ENCODE data around the gene PAPOLA.
A peak's percentile ranks its signal among the peaks of the same experiment; 100 is the strongest.

The PAPOLA gene

DNA sequence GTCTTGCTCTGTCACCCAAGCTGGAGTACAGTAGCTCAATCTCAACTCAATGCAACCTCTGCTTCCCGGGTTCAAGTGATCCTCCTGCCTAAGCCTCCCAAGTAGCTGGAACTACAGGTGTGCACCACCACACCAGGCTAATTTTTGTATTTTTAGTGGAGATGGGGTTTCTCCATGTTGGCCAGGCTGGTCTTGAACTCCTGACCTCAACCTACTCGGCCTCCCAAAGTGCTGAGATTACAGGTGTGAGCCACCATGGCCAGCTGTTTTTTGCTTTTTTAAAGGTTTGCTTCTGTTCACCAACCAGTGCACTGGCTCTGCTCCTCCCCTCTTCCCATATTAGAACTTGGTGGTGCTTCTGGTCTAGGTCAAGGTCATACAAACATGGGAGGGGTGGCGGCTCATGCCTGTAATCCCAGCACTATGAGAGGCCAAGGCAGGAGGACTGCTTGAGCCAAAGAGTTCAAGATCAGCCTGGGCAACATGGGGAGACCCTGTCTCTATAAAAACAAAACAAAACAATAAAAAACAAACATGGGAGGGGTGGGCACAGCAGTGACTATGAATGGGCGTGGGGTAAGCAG is 20.4 kb upstream of the PAPOLA start:
- Histone ChIP-seq H3K9me3 (ENCODE audit: control insufficient read depth, insufficient read depth, low read length) (no peaks in the 10 kb centered on the region), H3K27me3 (ENCODE audit: control insufficient read depth, insufficient read depth, low read length) (no peaks in the 10 kb centered on the region), H3K36me3 (ENCODE audit: control insufficient read depth, insufficient read depth, low read length) (no peaks in the 10 kb centered on the region), H3K4me1 (ENCODE audit: control insufficient read depth, insufficient read depth, low read length) (no peaks in the 10 kb centered on the region), H3K4me3 (ENCODE audit: low read depth, low read length) (no peak overlapping the region), H3K9ac (ENCODE audit: low read depth, low read length) (no peak overlapping the region)

DNA sequence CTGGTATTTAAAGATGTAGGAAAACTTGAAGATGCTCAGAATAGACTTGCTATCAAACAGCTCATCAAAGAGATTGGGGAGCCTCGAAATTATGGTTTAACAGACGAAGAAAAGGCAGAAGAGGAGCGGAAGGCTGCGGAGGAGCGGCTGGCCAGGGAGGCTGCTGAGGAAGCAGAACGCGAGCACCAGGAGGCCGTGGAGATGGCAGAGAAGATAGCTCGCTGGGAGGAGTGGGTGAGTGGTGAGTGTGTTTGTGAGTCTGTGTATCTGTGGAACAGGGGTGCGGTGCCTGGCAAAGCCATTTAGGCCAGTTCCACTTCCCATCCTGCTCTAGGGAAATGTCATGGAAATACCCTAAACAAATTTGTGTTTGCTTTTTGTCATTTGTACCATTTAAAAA is 19.2 kb upstream of the PAPOLA start:
- H3K27me3 ChIP-seq (ENCODE audit: control insufficient read depth, insufficient read depth, low read length), result no peaks in the 10 kb centered on the region
- no peak overlapping the region for H3K4me3 ChIP-seq (ENCODE audit: low read depth, low read length)
- H3K9me3 ChIP-seq (ENCODE audit: control insufficient read depth, insufficient read depth, low read length), result no peaks in the 10 kb centered on the region
- H3K4me1 ChIP-seq (ENCODE audit: control insufficient read depth, insufficient read depth, low read length), result no peaks in the 10 kb centered on the region
- H3K9ac ChIP-seq (ENCODE audit: low read depth, low read length), result no peak overlapping the region
- no peaks in the 10 kb centered on the region for H3K36me3 ChIP-seq (ENCODE audit: control insufficient read depth, insufficient read depth, low read length)

GRCh38 chr14:96484399-96484798 is 17.8 kb upstream of the PAPOLA start:
- no peaks in the 10 kb centered on the region for H3K36me3 ChIP-seq (ENCODE audit: control insufficient read depth, insufficient read depth, low read length)
- H3K4me1 ChIP-seq (ENCODE audit: control insufficient read depth, insufficient read depth, low read length), result no peaks in the 10 kb centered on the region
- no peak overlapping the region for H3K9ac ChIP-seq (ENCODE audit: low read depth, low read length)
- no peak overlapping the region for H3K4me3 ChIP-seq (ENCODE audit: low read depth, low read length)
- H3K27me3 ChIP-seq (ENCODE audit: control insufficient read depth, insufficient read depth, low read length), result no peaks in the 10 kb centered on the region
- no peaks in the 10 kb centered on the region for H3K9me3 ChIP-seq (ENCODE audit: control insufficient read depth, insufficient read depth, low read length)

DNA sequence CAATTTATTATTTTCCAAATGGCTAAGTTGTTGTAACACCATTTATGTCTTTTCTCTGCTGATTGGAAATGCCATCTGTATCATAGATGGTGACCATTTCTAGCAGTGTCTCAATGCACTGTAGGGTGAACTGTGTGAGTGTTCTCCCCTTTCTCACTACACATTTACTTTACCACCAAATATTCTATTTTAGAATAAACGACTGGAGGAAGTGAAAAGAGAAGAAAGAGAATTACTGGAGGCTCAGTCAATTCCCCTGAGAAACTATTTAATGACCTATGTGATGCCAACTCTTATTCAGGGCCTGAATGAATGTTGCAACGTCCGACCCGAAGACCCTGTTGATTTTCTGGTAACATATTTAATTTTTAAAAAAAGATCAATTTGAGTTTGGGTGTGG is 15.5 kb upstream of the PAPOLA start:
- Histone ChIP-seq H3K4me1 (ENCODE audit: control insufficient read depth, insufficient read depth, low read length) (no peaks in the 10 kb centered on the region), H3K27me3 (ENCODE audit: control insufficient read depth, insufficient read depth, low read length) (no peaks in the 10 kb centered on the region), H3K9ac (ENCODE audit: low read depth, low read length) (no peak overlapping the region), H3K9me3 (ENCODE audit: control insufficient read depth, insufficient read depth, low read length) (no peaks in the 10 kb centered on the region), H3K36me3 (ENCODE audit: control insufficient read depth, insufficient read depth, low read length) (no peaks in the 10 kb centered on the region), H3K4me3 (ENCODE audit: low read depth, low read length) (no peak overlapping the region)

DNA sequence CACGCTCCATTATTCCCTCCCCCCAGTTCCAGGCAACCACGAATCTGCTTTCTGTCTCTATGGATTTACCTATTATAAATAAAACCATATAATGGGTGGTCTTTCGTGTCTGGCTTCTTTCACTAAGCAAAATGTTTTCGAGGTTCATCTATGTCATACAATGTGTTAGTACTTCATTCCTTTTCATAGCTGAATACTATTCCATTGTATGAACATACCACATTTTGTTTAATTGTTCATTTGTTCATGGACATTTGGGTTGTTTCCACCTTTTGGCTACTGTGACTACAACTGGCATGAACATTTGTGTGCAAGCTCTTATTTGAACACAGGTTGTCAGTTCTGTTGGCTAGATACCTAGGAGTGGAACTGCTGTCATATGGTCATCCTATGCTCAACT is 12.9 kb upstream of the PAPOLA start:
- no peak overlapping the region for H3K4me3 ChIP-seq (ENCODE audit: low read depth, low read length)

GRCh38 chr14:96493178-96493577 is 9.0 kb upstream of the PAPOLA start:
- Histone ChIP-seq H3K4me1 (ENCODE audit: control insufficient read depth, insufficient read depth, low read length) (no peaks in the 10 kb centered on the region), H3K9ac (ENCODE audit: low read depth, low read length) (no peak overlapping the region), H3K9me3 (ENCODE audit: control insufficient read depth, insufficient read depth, low read length) (no peaks in the 10 kb centered on the region), H3K4me3 (ENCODE audit: low read depth, low read length) (no peak overlapping the region), H3K27me3 (ENCODE audit: control insufficient read depth, insufficient read depth, low read length) (no peaks in the 10 kb centered on the region), H3K36me3 (ENCODE audit: control insufficient read depth, insufficient read depth, low read length) (no peaks in the 10 kb centered on the region)

More for the DNA sequence above, 12.9 kb upstream of the PAPOLA start:
- H3K9ac ChIP-seq (ENCODE audit: low read depth, low read length), result no peak overlapping the region
- no peaks in the 10 kb centered on the region for H3K36me3 ChIP-seq (ENCODE audit: control insufficient read depth, insufficient read depth, low read length)
- no peaks in the 10 kb centered on the region for H3K9me3 ChIP-seq (ENCODE audit: control insufficient read depth, insufficient read depth, low read length)
- no peaks in the 10 kb centered on the region for H3K27me3 ChIP-seq (ENCODE audit: control insufficient read depth, insufficient read depth, low read length)
- no peaks in the 10 kb centered on the region for H3K4me1 ChIP-seq (ENCODE audit: control insufficient read depth, insufficient read depth, low read length)

GRCh38 chr14:96494331-96494730 is 7.9 kb upstream of the PAPOLA start:
- H3K4me3 ChIP-seq (ENCODE audit: low read depth, low read length), result no peak overlapping the region
- no peaks in the 10 kb centered on the region for H3K4me1 ChIP-seq (ENCODE audit: control insufficient read depth, insufficient read depth, low read length)
- no peak overlapping the region for H3K9ac ChIP-seq (ENCODE audit: low read depth, low read length)
- no peaks in the 10 kb centered on the region for H3K9me3 ChIP-seq (ENCODE audit: control insufficient read depth, insufficient read depth, low read length)
- no peaks in the 10 kb centered on the region for H3K27me3 ChIP-seq (ENCODE audit: control insufficient read depth, insufficient read depth, low read length)
- H3K36me3 ChIP-seq (ENCODE audit: control insufficient read depth, insufficient read depth, low read length), result no peaks in the 10 kb centered on the region

GRCh38 chr14:96497087-96497486 is 5.1 kb upstream of the PAPOLA start:
- H3K9ac ChIP-seq (ENCODE audit: low read depth, low read length), result no peak overlapping the region
- H3K4me3 ChIP-seq (ENCODE audit: low read depth, low read length), result no peak overlapping the region
- no peaks in the 10 kb centered on the region for H3K27me3 ChIP-seq (ENCODE audit: control insufficient read depth, insufficient read depth, low read length)
- H3K9me3 ChIP-seq (ENCODE audit: control insufficient read depth, insufficient read depth, low read length), result no peaks in the 10 kb centered on the region
- no peaks in the 10 kb centered on the region for H3K36me3 ChIP-seq (ENCODE audit: control insufficient read depth, insufficient read depth, low read length)
- no peaks in the 10 kb centered on the region for H3K4me1 ChIP-seq (ENCODE audit: control insufficient read depth, insufficient read depth, low read length)

- Histone ChIP-seq H3K4me3 (ENCODE audit: low read depth, low read length) (no peak overlapping the region), H3K9ac (ENCODE audit: low read depth, low read length) (no peak overlapping the region), H3K4me1 (ENCODE audit: control insufficient read depth, insufficient read depth, low read length) (no peaks in the 10 kb centered on the region), H3K9me3 (ENCODE audit: control insufficient read depth, insufficient read depth, low read length) (no peaks in the 10 kb centered on the region), H3K27me3 (ENCODE audit: control insufficient read depth, insufficient read depth, low read length) (no peaks in the 10 kb centered on the region), H3K36me3 (ENCODE audit: control insufficient read depth, insufficient read depth, low read length) (no peaks in the 10 kb centered on the region)
These were observed 4.6 kb upstream of the PAPOLA start for GRCh38 chr14:96497586-96497985.

DNA sequence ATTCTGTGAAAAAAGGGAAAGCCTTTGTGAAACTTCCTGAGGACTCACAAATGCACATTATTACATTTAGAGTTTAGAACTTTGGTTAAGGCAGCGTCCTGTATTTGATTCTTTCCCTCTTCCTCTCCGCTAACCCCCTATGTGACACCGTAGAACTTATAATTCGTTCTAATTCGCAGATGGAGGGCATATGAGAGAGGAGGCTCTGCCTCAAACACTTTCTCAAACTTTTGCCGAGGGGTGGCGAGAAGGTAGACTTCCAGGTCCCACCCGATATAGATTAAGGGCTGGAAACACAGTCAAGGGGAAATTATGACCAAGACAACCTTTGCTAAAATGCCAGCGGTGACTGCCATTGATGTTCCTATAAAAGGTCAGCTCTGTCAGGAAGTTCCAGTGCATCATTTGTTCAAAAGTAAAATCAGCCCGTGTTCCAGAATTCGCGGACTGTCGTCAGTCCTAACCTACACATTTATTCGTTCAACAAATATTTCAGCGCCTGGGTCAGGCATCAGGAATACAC is 904 bp upstream of the PAPOLA start:
- Histone ChIP-seq H3K36me3 (ENCODE audit: control insufficient read depth, insufficient read depth, low read length) (no peaks in the 10 kb centered on the region), H3K9ac (ENCODE audit: low read depth, low read length) (peak overlapping the region; percentile 93), H3K27me3 (ENCODE audit: control insufficient read depth, insufficient read depth, low read length) (no peaks in the 10 kb centered on the region), H3K9me3 (ENCODE audit: control insufficient read depth, insufficient read depth, low read length) (no peaks in the 10 kb centered on the region), H3K4me1 (ENCODE audit: control insufficient read depth, insufficient read depth, low read length) (no peaks in the 10 kb centered on the region), H3K4me3 (ENCODE audit: low read depth, low read length) (peak overlapping the region; percentile 95)

- H3K27me3 ChIP-seq (ENCODE audit: control insufficient read depth, insufficient read depth, low read length), result no peaks in the 10 kb centered on the region
- peak overlapping the region; percentile 95 for H3K4me3 ChIP-seq (ENCODE audit: low read depth, low read length)
- H3K36me3 ChIP-seq (ENCODE audit: control insufficient read depth, insufficient read depth, low read length), result no peaks in the 10 kb centered on the region
- H3K4me1 ChIP-seq (ENCODE audit: control insufficient read depth, insufficient read depth, low read length), result no peaks in the 10 kb centered on the region
- no peaks in the 10 kb centered on the region for H3K9me3 ChIP-seq (ENCODE audit: control insufficient read depth, insufficient read depth, low read length)
- peak overlapping the region; percentile 93 for H3K9ac ChIP-seq (ENCODE audit: low read depth, low read length)
These were observed 581 bp downstream of the PAPOLA start for GRCh38 chr14:96502621-96503305.

GRCh38 chr14:96503306-96503679 is 1.1 kb downstream of the PAPOLA start:
- no peak overlapping the region for H3K9ac ChIP-seq (ENCODE audit: low read depth, low read length)
- no peaks in the 10 kb centered on the region for H3K4me1 ChIP-seq (ENCODE audit: control insufficient read depth, insufficient read depth, low read length)
- no peaks in the 10 kb centered on the region for H3K9me3 ChIP-seq (ENCODE audit: control insufficient read depth, insufficient read depth, low read length)
- H3K4me3 ChIP-seq (ENCODE audit: low read depth, low read length), result peak overlapping the region; percentile 95
- H3K36me3 ChIP-seq (ENCODE audit: control insufficient read depth, insufficient read depth, low read length), result no peaks in the 10 kb centered on the region
- no peaks in the 10 kb centered on the region for H3K27me3 ChIP-seq (ENCODE audit: control insufficient read depth, insufficient read depth, low read length)
